Measurements from ENCODE around the gene SLCO1B3.
A peak's percentile ranks its signal among the peaks of the same experiment; 100 is the strongest.

SLCO1B3 gene

GRCh38 chr12:20800160-20800559 lies 10.3 kb upstream of the SLCO1B3 start:
- no CpG with 5 or more reads among the region's 1 CpG for WGBS (ENCODE audit: insufficient coverage)
- POLR2A ChIA-PET: no interaction called here
- no peaks in the 10 kb centered on the region for H3K9me3 ChIP-seq (ENCODE audit: control extremely low read depth in 1 of 5, control insufficient read depth in 4 of 5, insufficient read depth in 2 of 5, low read depth in 1 of 5, low read length in 4 of 5)

GRCh38 chr12:20801035-20801434 lies 9.5 kb upstream of the SLCO1B3 start:
- no peak overlapping the region for H3K27ac ChIP-seq (ENCODE audit: insufficient read depth in 1 of 2, low read depth in 1 of 2, low read length in 2 of 2, poor library complexity in 1 of 2, severe bottlenecking in 2 of 2)

More at GRCh38 chr12:20800160-20800559, 10.3 kb upstream of the SLCO1B3 start:
- Histone ChIP-seq H3K27ac (ENCODE audit: insufficient read depth in 1 of 2, low read depth in 1 of 2, low read length in 2 of 2, poor library complexity in 1 of 2, severe bottlenecking in 2 of 2) (no peak overlapping the region), H3K4me3 (ENCODE audit: control insufficient read depth in 1 of 7, extremely low read depth in 1 of 7, insufficient read depth in 4 of 7, low read depth in 2 of 7, low read length in 6 of 7) (peak overlapping the region in 1 of 7 experiments; percentile 58), H3K36me3 (ENCODE audit: control insufficient read depth in 4 of 4, insufficient read depth in 4 of 4, low read length in 3 of 4) (no peaks in the 10 kb centered on the region), H3K27me3 (replicated peaks in 2 of 5; ENCODE audit: control insufficient read depth in 4 of 5, insufficient read depth in 5 of 5, low read length in 4 of 5) (no peaks in the 10 kb centered on the region), H3K4me1 (ENCODE audit: control extremely low read depth in 1 of 4, control insufficient read depth in 4 of 4, insufficient read depth in 4 of 4, low read length in 3 of 4) (peaks cover 3 to 30% (median 5%) of the 10 kb centered on the region in 4 experiments)
- DNase-seq: peak in 2 of 3 donors; percentile 7 to 18
- CTCF ChIA-PET: no interaction called here

GRCh38 chr12:20805921-20806320 lies 4.6 kb upstream of the SLCO1B3 start:
- Histone ChIP-seq H3K4me3 (ENCODE audit: control insufficient read depth in 1 of 7, extremely low read depth in 1 of 7, insufficient read depth in 4 of 7, low read depth in 2 of 7, low read length in 6 of 7) (peak overlapping the region in 2 of 7 experiments; percentile 7 to 12), H3K4me1 (ENCODE audit: control extremely low read depth in 1 of 4, control insufficient read depth in 4 of 4, insufficient read depth in 4 of 4, low read length in 3 of 4) (peaks cover 17 to 43% (median 33%) of the 10 kb centered on the region in 4 experiments), H3K27me3 (replicated peaks in 2 of 5; ENCODE audit: control insufficient read depth in 4 of 5, insufficient read depth in 5 of 5, low read length in 4 of 5) (no peaks in the 10 kb centered on the region), H3K27ac (ENCODE audit: insufficient read depth in 1 of 2, low read depth in 1 of 2, low read length in 2 of 2, poor library complexity in 1 of 2, severe bottlenecking in 2 of 2) (no peak overlapping the region), H3K9me3 (ENCODE audit: control extremely low read depth in 1 of 5, control insufficient read depth in 4 of 5, insufficient read depth in 2 of 5, low read depth in 1 of 5, low read length in 4 of 5) (peaks cover 0 to 3% (median 0%) of the 10 kb centered on the region in 5 experiments), H3K36me3 (ENCODE audit: control insufficient read depth in 4 of 4, insufficient read depth in 4 of 4, low read length in 3 of 4) (no peaks in the 10 kb centered on the region)
- POLR2A ChIA-PET: no interaction called here
- 0% methylated on average over 1 of the region's 1 CpG for WGBS (ENCODE audit: insufficient coverage)
- CTCF ChIA-PET: interaction anchor here (0.6 to 1.5 kb wide), 3 partner anchors 12 to 425 kb away, joined by 3 to 5 read pairs (median 3); no protein-coding TSS in a partner anchor
- peak in 2 of 3 donors; percentile 9 to 43 for DNase-seq

More at GRCh38 chr12:20801035-20801434, 9.5 kb upstream of the SLCO1B3 start:
- H3K36me3 ChIP-seq (ENCODE audit: control insufficient read depth in 4 of 4, insufficient read depth in 4 of 4, low read length in 3 of 4): no peaks in the 10 kb centered on the region
- no peaks in the 10 kb centered on the region for H3K27me3 ChIP-seq (replicated peaks in 2 of 5; ENCODE audit: control insufficient read depth in 4 of 5, insufficient read depth in 5 of 5, low read length in 4 of 5)
- peaks cover 10 to 39% (median 13%) of the 10 kb centered on the region in 4 experiments for H3K4me1 ChIP-seq (ENCODE audit: control extremely low read depth in 1 of 4, control insufficient read depth in 4 of 4, insufficient read depth in 4 of 4, low read length in 3 of 4)
- ChIA-PET CTCF (no interaction called here), POLR2A (no interaction called here)
- DNase-seq: no peak
- no peak overlapping the region for H3K4me3 ChIP-seq (ENCODE audit: control insufficient read depth in 1 of 7, extremely low read depth in 1 of 7, insufficient read depth in 4 of 7, low read depth in 2 of 7, low read length in 6 of 7)
- H3K9me3 ChIP-seq (ENCODE audit: control extremely low read depth in 1 of 5, control insufficient read depth in 4 of 5, insufficient read depth in 2 of 5, low read depth in 1 of 5, low read length in 4 of 5): no peaks in the 10 kb centered on the region

- ChIA-PET CTCF (interaction anchor here (1.0 kb wide), 1 partner anchor 33 kb away, joined by 3 read pairs; no protein-coding TSS in a partner anchor), POLR2A (no interaction called here)
- no peak for DNase-seq
- H3K36me3 ChIP-seq (ENCODE audit: control insufficient read depth in 4 of 4, insufficient read depth in 4 of 4, low read length in 3 of 4): no peaks in the 10 kb centered on the region
- H3K4me3 ChIP-seq (ENCODE audit: control insufficient read depth in 1 of 7, extremely low read depth in 1 of 7, insufficient read depth in 4 of 7, low read depth in 2 of 7, low read length in 6 of 7): no peak overlapping the region
- H3K27ac ChIP-seq (ENCODE audit: insufficient read depth in 1 of 2, low read depth in 1 of 2, low read length in 2 of 2, poor library complexity in 1 of 2, severe bottlenecking in 2 of 2): no peak overlapping the region
- H3K4me1 ChIP-seq (ENCODE audit: control extremely low read depth in 1 of 4, control insufficient read depth in 4 of 4, insufficient read depth in 4 of 4, low read length in 3 of 4): peaks cover 18 to 47% (median 35%) of the 10 kb centered on the region in 4 experiments
- peaks cover 0 to 3% (median 0%) of the 10 kb centered on the region in 5 experiments for H3K9me3 ChIP-seq (ENCODE audit: control extremely low read depth in 1 of 5, control insufficient read depth in 4 of 5, insufficient read depth in 2 of 5, low read depth in 1 of 5, low read length in 4 of 5)
- H3K27me3 ChIP-seq (replicated peaks in 2 of 5; ENCODE audit: control insufficient read depth in 4 of 5, insufficient read depth in 5 of 5, low read length in 4 of 5): no peaks in the 10 kb centered on the region
- 98% methylated on average over 31 of the region's 51 CpGs for WGBS (ENCODE audit: insufficient coverage)
Observed at GRCh38 chr12:20807192-20808080, 3.1 kb upstream of the SLCO1B3 start.

GRCh38 chr12:20808521-20808920 lies 2.0 kb upstream of the SLCO1B3 start:
- H3K36me3 ChIP-seq (ENCODE audit: control insufficient read depth in 4 of 4, insufficient read depth in 4 of 4, low read length in 3 of 4): no peaks in the 10 kb centered on the region
- ChIA-PET POLR2A (no interaction called here), CTCF (no interaction called here)
- H3K4me1 ChIP-seq (ENCODE audit: control extremely low read depth in 1 of 4, control insufficient read depth in 4 of 4, insufficient read depth in 4 of 4, low read length in 3 of 4): peaks cover 18 to 47% (median 35%) of the 10 kb centered on the region in 4 experiments
- peak overlapping the region in 3 of 7 experiments; percentile 7 to 28 (median 18) for H3K4me3 ChIP-seq (ENCODE audit: control insufficient read depth in 1 of 7, extremely low read depth in 1 of 7, insufficient read depth in 4 of 7, low read depth in 2 of 7, low read length in 6 of 7)
- no peak overlapping the region for H3K27ac ChIP-seq (ENCODE audit: insufficient read depth in 1 of 2, low read depth in 1 of 2, low read length in 2 of 2, poor library complexity in 1 of 2, severe bottlenecking in 2 of 2)
- WGBS (ENCODE audit: insufficient coverage): no CpG with 5 or more reads among the region's 1 CpG
- peak; percentile 45 to 80 (median 64) for DNase-seq
- H3K9me3 ChIP-seq (ENCODE audit: control extremely low read depth in 1 of 5, control insufficient read depth in 4 of 5, insufficient read depth in 2 of 5, low read depth in 1 of 5, low read length in 4 of 5): peaks cover 0 to 3% (median 0%) of the 10 kb centered on the region in 5 experiments
- H3K27me3 ChIP-seq (replicated peaks in 2 of 5; ENCODE audit: control insufficient read depth in 4 of 5, insufficient read depth in 5 of 5, low read length in 4 of 5): no peaks in the 10 kb centered on the region

GRCh38 chr12:20815574-20815973 lies 5.1 kb downstream of the SLCO1B3 start:
- ChIA-PET CTCF (no interaction called here), POLR2A (no interaction called here)
- Histone ChIP-seq H3K27me3 (replicated peaks in 2 of 5; ENCODE audit: control insufficient read depth in 4 of 5, insufficient read depth in 5 of 5, low read length in 4 of 5) (no peaks in the 10 kb centered on the region), H3K4me3 (ENCODE audit: control insufficient read depth in 1 of 7, extremely low read depth in 1 of 7, insufficient read depth in 4 of 7, low read depth in 2 of 7, low read length in 6 of 7) (no peak overlapping the region), H3K4me1 (ENCODE audit: control extremely low read depth in 1 of 4, control insufficient read depth in 4 of 4, insufficient read depth in 4 of 4, low read length in 3 of 4) (peaks cover 0 to 9% (median 3%) of the 10 kb centered on the region in 4 experiments), H3K9me3 (ENCODE audit: control extremely low read depth in 1 of 5, control insufficient read depth in 4 of 5, insufficient read depth in 2 of 5, low read depth in 1 of 5, low read length in 4 of 5) (no peaks in the 10 kb centered on the region), H3K27ac (ENCODE audit: insufficient read depth in 1 of 2, low read depth in 1 of 2, low read length in 2 of 2, poor library complexity in 1 of 2, severe bottlenecking in 2 of 2) (no peak overlapping the region), H3K36me3 (ENCODE audit: control insufficient read depth in 4 of 4, insufficient read depth in 4 of 4, low read length in 3 of 4) (no peaks in the 10 kb centered on the region)
- no CpG with 5 or more reads among the region's 2 CpGs for WGBS (ENCODE audit: insufficient coverage)
- no peak for DNase-seq

- Histone ChIP-seq H3K9me3 (ENCODE audit: control extremely low read depth in 1 of 5, control insufficient read depth in 4 of 5, insufficient read depth in 2 of 5, low read depth in 1 of 5, low read length in 4 of 5) (no peaks in the 10 kb centered on the region), H3K36me3 (ENCODE audit: control insufficient read depth in 4 of 4, insufficient read depth in 4 of 4, low read length in 3 of 4) (no peaks in the 10 kb centered on the region), H3K4me1 (ENCODE audit: control extremely low read depth in 1 of 4, control insufficient read depth in 4 of 4, insufficient read depth in 4 of 4, low read length in 3 of 4) (no peaks in the 10 kb centered on the region), H3K27me3 (replicated peaks in 2 of 5; ENCODE audit: control insufficient read depth in 4 of 5, insufficient read depth in 5 of 5, low read length in 4 of 5) (no peaks in the 10 kb centered on the region), H3K4me3 (ENCODE audit: control insufficient read depth in 1 of 7, extremely low read depth in 1 of 7, insufficient read depth in 4 of 7, low read depth in 2 of 7, low read length in 6 of 7) (no peak overlapping the region), H3K27ac (ENCODE audit: insufficient read depth in 1 of 2, low read depth in 1 of 2, low read length in 2 of 2, poor library complexity in 1 of 2, severe bottlenecking in 2 of 2) (no peak overlapping the region)
- WGBS (ENCODE audit: insufficient coverage): 95% methylated on average over 5 of the region's 6 CpGs
- POLR2A ChIA-PET: no interaction called here
- no peak for DNase-seq
- CTCF ChIA-PET: no interaction called here
Observed at GRCh38 chr12:20822415-20822814, 11.9 kb downstream of the SLCO1B3 start.
